Gastroesophageal sphincter (tissue), 4 donors: ENCODE measurements around the gene DTHD1. TPM values are rescaled to one million over a fixed set of nuclear protein-coding genes. Genes with fewer than 3 reads are reported as not detected.
A peak's percentile ranks its signal among the peaks of the same experiment; 100 is the strongest.

Source experiments
- ATAC-seq: fragments of 150-250 bp; one replicate; pipeline ENCODE4 v1.9.1; 2016; ENCODE audit warnings: mild to moderate bottlenecking, moderate library complexity
- H3K27ac ChIP-seq, 4 donors: fragments of 200-600 bp; sonication (generic) in 3 of 4; 1 replicate in 3 of 4; 2 replicates in 1 of 4; pipeline ENCODE4 v1.5.1; 2016 to 2019
- H3K27me3 ChIP-seq: fragments of 200-600 bp; sonication (generic); one replicate; pipeline ENCODE4 v1.5.1; 2019
- H3K36me3 ChIP-seq, 2 donors: fragments of 200-600 bp; sonication (generic); one replicate each; pipeline ENCODE4 v1.5.1; 2019; ENCODE audit warnings: control low read depth in 1 of 2
- H3K4me1 ChIP-seq, 3 donors: fragments of 200-600 bp; sonication (generic); 1 replicate in 2 of 3; 2 replicates in 1 of 3; pipeline ENCODE4 v1.5.1; 2016 to 2019; ENCODE audit warnings: control low read depth in 2 of 3
- H3K4me3 ChIP-seq, 2 donors: fragments of 200-600 bp; sonication (generic); one replicate each; pipeline ENCODE4 v1.5.1; 2019; ENCODE audit warnings: mild to moderate bottlenecking in 1 of 2, moderate library complexity in 1 of 2
- H3K9me3 ChIP-seq, 3 donors: fragments of 200-600 bp; sonication (generic); one replicate each; pipeline ENCODE4 v1.5.1; 2017 to 2019; ENCODE audit warnings: control low read depth in 2 of 3
- EP300 ChIP-seq: sonication (generic); formaldehyde crosslinking; IDR thresholded peaks from one replicate; pipeline ENCODE4 v1.6.1; 2017; ENCODE audit warnings: antibody characterized with exemption, mild to moderate bottlenecking
- POLR2A ChIP-seq, 2 donors: fragments of 450-650 bp; IDR thresholded peaks; one replicate each; pipeline ENCODE4 v1.6.1; 2017; ENCODE audit warnings: antibody characterized with exemption in 2 of 2, mild to moderate bottlenecking in 2 of 2, moderate library complexity in 1 of 2
- POLR2AphosphoS5 ChIP-seq: sonication (generic); formaldehyde crosslinking; IDR thresholded peaks from one replicate; pipeline ENCODE4 v1.6.1; 2017; ENCODE audit warnings: antibody characterized with exemption
- whole genome bisulfite sequencing, 2 donors: methylation state at CpG; one replicate each; pipeline ENCODE4 v1.1.5; 2018; ENCODE audit warnings: low coverage in 1 of 2; 5-methylcytosine and 5-hydroxymethylcytosine counted together
- total RNA-seq, 4 donors: library from RNA; depleted of rRNA; stranded (reverse); fragments of >200 nt; gene quantifications; one replicate each; pipeline ENCODE4 v1.1.0, GENCODE V29; 2016
- TF ChIP-seq, protein P1 (sequence below), 4 experiments: fragments of 200-600 bp in 2 of 4; fragments of 450-650 bp in 2 of 4; sonication (generic) in 1 of 4; IDR thresholded peaks; one replicate each; pipeline ENCODE4 v1.5.1; 2017 to 2019; ENCODE audit warnings: antibody characterized with exemption in 4 of 4, mild to moderate bottlenecking in 2 of 4, moderate library complexity in 2 of 4

Gene DTHD1
- total RNA-seq, 4 donors from 2014 or later, result 0.15 to 0.81 TPM; not detected in 2

DNA sequence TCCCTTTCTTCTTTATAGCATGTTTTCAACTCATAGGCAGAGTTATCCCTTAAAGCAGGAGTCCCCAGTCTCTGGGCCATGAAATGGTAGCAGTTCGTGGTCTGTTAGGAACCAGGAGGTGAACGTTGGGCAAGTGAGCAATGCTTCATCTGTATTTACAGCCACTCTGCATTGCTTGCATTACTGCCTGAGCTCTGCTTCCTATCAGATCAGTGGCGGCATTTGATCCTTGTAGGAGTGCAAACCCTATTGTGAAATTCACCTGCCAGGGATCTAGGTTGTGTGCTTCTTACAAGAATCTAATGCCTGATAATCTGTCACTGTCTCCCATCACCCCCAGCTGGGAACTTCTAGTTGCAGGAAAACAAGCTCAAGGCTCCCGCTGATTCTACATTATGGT is 39.8 kb downstream of the DTHD1 start:
- ATAC-seq, result no peak
- no peaks in the 10 kb centered on the region for H3K36me3 ChIP-seq
- no peak overlapping the region for H3K27ac ChIP-seq
- H3K4me1 ChIP-seq, result no peaks in the 10 kb centered on the region
- TF ChIP-seq EP300 (no peak), POLR2A (IDR thresholded peaks at IDR 0.05) (no peak), POLR2AphosphoS5 (no peak)
- TF ChIP-seq, protein P1, sequence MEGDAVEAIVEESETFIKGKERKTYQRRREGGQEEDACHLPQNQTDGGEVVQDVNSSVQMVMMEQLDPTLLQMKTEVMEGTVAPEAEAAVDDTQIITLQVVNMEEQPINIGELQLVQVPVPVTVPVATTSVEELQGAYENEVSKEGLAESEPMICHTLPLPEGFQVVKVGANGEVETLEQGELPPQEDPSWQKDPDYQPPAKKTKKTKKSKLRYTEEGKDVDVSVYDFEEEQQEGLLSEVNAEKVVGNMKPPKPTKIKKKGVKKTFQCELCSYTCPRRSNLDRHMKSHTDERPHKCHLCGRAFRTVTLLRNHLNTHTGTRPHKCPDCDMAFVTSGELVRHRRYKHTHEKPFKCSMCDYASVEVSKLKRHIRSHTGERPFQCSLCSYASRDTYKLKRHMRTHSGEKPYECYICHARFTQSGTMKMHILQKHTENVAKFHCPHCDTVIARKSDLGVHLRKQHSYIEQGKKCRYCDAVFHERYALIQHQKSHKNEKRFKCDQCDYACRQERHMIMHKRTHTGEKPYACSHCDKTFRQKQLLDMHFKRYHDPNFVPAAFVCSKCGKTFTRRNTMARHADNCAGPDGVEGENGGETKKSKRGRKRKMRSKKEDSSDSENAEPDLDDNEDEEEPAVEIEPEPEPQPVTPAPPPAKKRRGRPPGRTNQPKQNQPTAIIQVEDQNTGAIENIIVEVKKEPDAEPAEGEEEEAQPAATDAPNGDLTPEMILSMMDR (IDR thresholded peaks at IDR 0.05), result no peak
- no peak overlapping the region for H3K4me3 ChIP-seq
- 79 to 100% methylated on average over 1 to 4 of the region's 4 CpGs for WGBS, 2 donors
- no peaks in the 10 kb centered on the region for H3K9me3 ChIP-seq
- no peaks in the 10 kb centered on the region for H3K27me3 ChIP-seq

GRCh38 chr4:36322921-36323354 is 41.5 kb downstream of the DTHD1 start:
- H3K27ac ChIP-seq, result no peak overlapping the region
- TF ChIP-seq, protein P1 (IDR thresholded peaks at IDR 0.05), result no peak
- TF ChIP-seq EP300, result no peak
- no peak for TF ChIP-seq POLR2A (IDR thresholded peaks at IDR 0.05)
- no peak for TF ChIP-seq POLR2AphosphoS5
- peak; percentile 22 for ATAC-seq
- no peaks in the 10 kb centered on the region for H3K27me3 ChIP-seq
- H3K36me3 ChIP-seq, result no peaks in the 10 kb centered on the region
- WGBS, 2 donors, result 25 to 46% methylated on average over 7 of the region's 7 CpGs
- H3K9me3 ChIP-seq, result no peaks in the 10 kb centered on the region
- no peaks in the 10 kb centered on the region for H3K4me1 ChIP-seq
- no peak overlapping the region for H3K4me3 ChIP-seq

DNA sequence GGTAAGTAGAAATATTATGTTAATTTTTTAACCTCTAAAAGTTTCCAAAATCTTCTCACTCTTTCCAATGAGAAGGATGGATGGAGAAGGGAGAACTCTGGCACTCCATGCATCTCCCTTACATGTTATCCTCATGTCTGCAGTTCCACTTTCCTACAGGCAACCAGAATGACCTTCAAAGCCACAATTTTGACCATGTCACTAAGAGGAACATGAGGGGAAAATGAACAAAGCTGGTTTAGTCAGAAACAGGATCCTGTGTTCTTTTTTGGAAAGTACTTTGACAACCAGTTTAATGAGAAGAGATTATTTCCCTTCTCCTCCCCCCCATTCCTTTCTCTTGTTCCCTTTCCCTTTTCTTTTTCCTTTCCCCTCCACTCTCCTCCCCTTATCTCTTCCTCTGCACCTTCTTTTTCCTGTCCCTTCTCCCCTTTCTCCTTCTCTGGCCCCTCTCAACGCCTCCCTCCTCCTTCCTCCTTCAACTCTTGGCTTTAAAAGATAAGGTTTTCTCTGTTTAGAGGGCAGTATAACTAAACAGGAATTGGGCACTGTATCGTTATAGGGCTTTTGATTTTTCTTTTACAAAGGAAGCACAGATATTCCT is 42.5 kb downstream of the DTHD1 start:
- no peaks in the 10 kb centered on the region for H3K9me3 ChIP-seq
- WGBS, 2 donors, result 28% methylated on average over 2 of the region's 2 CpGs; no CpG with 5 or more reads in 1 of the 2 donors
- H3K27me3 ChIP-seq, result no peaks in the 10 kb centered on the region
- TF ChIP-seq POLR2AphosphoS5 (no peak), POLR2A (IDR thresholded peaks at IDR 0.05) (no peak), EP300 (no peak)
- TF ChIP-seq, protein P1 (IDR thresholded peaks at IDR 0.05), result no peak
- H3K27ac ChIP-seq, result no peak overlapping the region
- no peak for ATAC-seq
- H3K4me3 ChIP-seq, result no peak overlapping the region
- no peaks in the 10 kb centered on the region for H3K36me3 ChIP-seq
- H3K4me1 ChIP-seq, result no peaks in the 10 kb centered on the region

- H3K4me3 ChIP-seq, result no peak overlapping the region
- H3K27me3 ChIP-seq, result no peaks in the 10 kb centered on the region
- no peaks in the 10 kb centered on the region for H3K4me1 ChIP-seq
- ATAC-seq, result no peak
- H3K27ac ChIP-seq, result no peak overlapping the region
- WGBS, 2 donors, result 81 to 89% methylated on average over 4 of the region's 4 CpGs
- TF ChIP-seq POLR2AphosphoS5, result no peak
- TF ChIP-seq, protein P1 (IDR thresholded peaks at IDR 0.05), result no peak
- no peaks in the 10 kb centered on the region for H3K9me3 ChIP-seq
- H3K36me3 ChIP-seq, result no peaks in the 10 kb centered on the region
These were observed 43.4 kb downstream of the DTHD1 start for GRCh38 chr4:36324808-36325207.

- 0 to 79% methylated on average over 1 of the region's 1 CpG for WGBS, 2 donors
- TF ChIP-seq POLR2A (IDR thresholded peaks at IDR 0.05) (no peak), POLR2AphosphoS5 (no peak), EP300 (no peak)
- TF ChIP-seq, protein P1 (IDR thresholded peaks at IDR 0.05), result no peak
- no peak for ATAC-seq
These were observed 44.1 kb downstream of the DTHD1 start for GRCh38 chr4:36325499-36325898.

More at GRCh38 chr4:36325499-36325898, 44.1 kb downstream of the DTHD1 start:
- Histone ChIP-seq H3K27ac (no peak overlapping the region), H3K9me3 (no peaks in the 10 kb centered on the region), H3K4me3 (no peak overlapping the region), H3K27me3 (no peaks in the 10 kb centered on the region), H3K4me1 (no peaks in the 10 kb centered on the region), H3K36me3 (no peaks in the 10 kb centered on the region)
